ENCODE data around the gene GAL3ST1. TPM values are rescaled to one million over a fixed set of nuclear protein-coding genes. Genes with fewer than 3 reads are reported as not detected.

GAL3ST1 gene
- total and polyA plus RNA-seq, 10 of the 15 experiments (the other 5 are each of a cell fraction or from before 2014, with no cell fraction given), result not detected

DNA sequence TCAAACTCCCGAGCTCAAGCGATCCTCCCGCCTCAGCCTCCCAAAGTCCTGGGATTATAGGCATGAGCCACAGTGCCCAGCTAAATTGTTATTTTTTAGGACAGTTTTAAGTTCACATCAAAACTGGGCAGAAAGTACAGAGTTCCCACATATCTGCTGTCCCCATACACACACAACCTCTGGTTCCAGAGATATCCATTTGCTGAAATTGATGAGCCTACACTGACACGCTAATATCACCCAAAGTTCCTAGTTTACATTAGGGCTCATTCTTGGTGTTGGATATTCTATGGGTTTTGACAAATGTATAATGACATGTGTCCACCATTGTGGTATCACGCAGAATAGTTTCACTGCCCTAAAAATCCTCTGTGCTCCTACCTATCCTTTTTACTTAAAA, 66.2 kb downstream of the GAL3ST1 start:
- ChIA-PET RAD21 (ENCODE audit: unreplicated experiment) (no interaction called here), SMC1A (ENCODE audit: uncharacterized antibody, unreplicated experiment) (no interaction called here), POLR2A (interaction anchor here (0.6 kb wide), 1 partner anchor 61 kb away, joined by 4 read pairs; no protein-coding TSS in a partner anchor), CTCF (no interaction called here)
- Histone ChIP-seq H3K9ac (ENCODE audit: control insufficient read depth, insufficient read depth, low read length) (no peak overlapping the region), H3K36me3 (ENCODE audit: control insufficient read depth in 2 of 2, insufficient read depth in 2 of 2, low read length in 1 of 2) (no peaks in the 10 kb centered on the region), H3K9me3 (replicated peaks; ENCODE audit: control insufficient read depth, insufficient read depth, low read length) (no peaks in the 10 kb centered on the region), H2AFZ (ENCODE audit: control insufficient read depth, low read depth, low read length) (no peak overlapping the region), H3K79me2 (ENCODE audit: control insufficient read depth, insufficient read depth, low read length) (no peaks in the 10 kb centered on the region), H3K4me1 (ENCODE audit: control insufficient read depth, insufficient read depth, low read length) (no peaks in the 10 kb centered on the region), H3K4me2 (ENCODE audit: control insufficient read depth, insufficient read depth) (no peak overlapping the region), H3K4me3 (no peak overlapping the region), H4K20me1 (ENCODE audit: control insufficient read depth, insufficient read depth) (no peaks in the 10 kb centered on the region), H3K27me3 (replicated peaks in 1 of 2; ENCODE audit: control insufficient read depth in 2 of 2, insufficient read depth in 2 of 2, low read length in 1 of 2) (peaks cover 0 to 2% of the 10 kb centered on the region in 2 experiments; a peak in 1 of 4 replicates), H3K27ac (ENCODE audit: control insufficient read depth, insufficient read depth) (no peak overlapping the region)
- in situ Hi-C loops (cut with MboI) (no loop called here), intact Hi-C loops (cut with micrococcal nuclease; ENCODE audit: unreplicated experiment) (no loop called here)
- TF ChIP-seq ZNF384 (IDR thresholded peaks at IDR 0.05; ENCODE audit: borderline replicate concordance, low read depth, low read length), result no peak
- no peak for TF ChIP-seq MYC (IDR thresholded peaks at IDR 0.05; ENCODE audit: insufficient read depth, insufficient read length, insufficient replicate concordance, low read length, severe bottlenecking)
- no peak for TF ChIP-seq NBN (IDR thresholded peaks at IDR 0.05)
- no peak for TF ChIP-seq CREB1 (IDR thresholded peaks at IDR 0.05; ENCODE audit: low read depth)
- no peak for TF ChIP-seq HDAC2 (IDR thresholded peaks at IDR 0.05)
- TF ChIP-seq, protein P1, sequence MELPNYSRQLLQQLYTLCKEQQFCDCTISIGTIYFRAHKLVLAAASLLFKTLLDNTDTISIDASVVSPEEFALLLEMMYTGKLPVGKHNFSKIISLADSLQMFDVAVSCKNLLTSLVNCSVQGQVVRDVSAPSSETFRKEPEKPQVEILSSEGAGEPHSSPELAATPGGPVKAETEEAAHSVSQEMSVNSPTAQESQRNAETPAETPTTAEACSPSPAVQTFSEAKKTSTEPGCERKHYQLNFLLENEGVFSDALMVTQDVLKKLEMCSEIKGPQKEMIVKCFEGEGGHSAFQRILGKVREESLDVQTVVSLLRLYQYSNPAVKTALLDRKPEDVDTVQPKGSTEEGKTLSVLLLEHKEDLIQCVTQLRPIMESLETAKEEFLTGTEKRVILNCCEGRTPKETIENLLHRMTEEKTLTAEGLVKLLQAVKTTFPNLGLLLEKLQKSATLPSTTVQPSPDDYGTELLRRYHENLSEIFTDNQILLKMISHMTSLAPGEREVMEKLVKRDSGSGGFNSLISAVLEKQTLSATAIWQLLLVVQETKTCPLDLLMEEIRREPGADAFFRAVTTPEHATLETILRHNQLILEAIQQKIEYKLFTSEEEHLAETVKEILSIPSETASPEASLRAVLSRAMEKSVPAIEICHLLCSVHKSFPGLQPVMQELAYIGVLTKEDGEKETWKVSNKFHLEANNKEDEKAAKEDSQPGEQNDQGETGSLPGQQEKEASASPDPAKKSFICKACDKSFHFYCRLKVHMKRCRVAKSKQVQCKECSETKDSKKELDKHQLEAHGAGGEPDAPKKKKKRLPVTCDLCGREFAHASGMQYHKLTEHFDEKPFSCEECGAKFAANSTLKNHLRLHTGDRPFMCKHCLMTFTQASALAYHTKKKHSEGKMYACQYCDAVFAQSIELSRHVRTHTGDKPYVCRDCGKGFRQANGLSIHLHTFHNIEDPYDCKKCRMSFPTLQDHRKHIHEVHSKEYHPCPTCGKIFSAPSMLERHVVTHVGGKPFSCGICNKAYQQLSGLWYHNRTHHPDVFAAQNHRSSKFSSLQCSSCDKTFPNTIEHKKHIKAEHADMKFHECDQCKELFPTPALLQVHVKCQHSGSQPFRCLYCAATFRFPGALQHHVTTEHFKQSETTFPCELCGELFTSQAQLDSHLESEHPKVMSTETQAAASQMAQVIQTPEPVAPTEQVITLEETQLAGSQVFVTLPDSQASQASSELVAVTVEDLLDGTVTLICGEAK (IDR thresholded peaks at IDR 0.05; ENCODE audit: borderline replicate concordance), result no peak
- TF ChIP-seq BCL11A (IDR thresholded peaks at IDR 0.05; ENCODE audit: low read depth, low read length), result no peak
- TF ChIP-seq, protein P2, sequence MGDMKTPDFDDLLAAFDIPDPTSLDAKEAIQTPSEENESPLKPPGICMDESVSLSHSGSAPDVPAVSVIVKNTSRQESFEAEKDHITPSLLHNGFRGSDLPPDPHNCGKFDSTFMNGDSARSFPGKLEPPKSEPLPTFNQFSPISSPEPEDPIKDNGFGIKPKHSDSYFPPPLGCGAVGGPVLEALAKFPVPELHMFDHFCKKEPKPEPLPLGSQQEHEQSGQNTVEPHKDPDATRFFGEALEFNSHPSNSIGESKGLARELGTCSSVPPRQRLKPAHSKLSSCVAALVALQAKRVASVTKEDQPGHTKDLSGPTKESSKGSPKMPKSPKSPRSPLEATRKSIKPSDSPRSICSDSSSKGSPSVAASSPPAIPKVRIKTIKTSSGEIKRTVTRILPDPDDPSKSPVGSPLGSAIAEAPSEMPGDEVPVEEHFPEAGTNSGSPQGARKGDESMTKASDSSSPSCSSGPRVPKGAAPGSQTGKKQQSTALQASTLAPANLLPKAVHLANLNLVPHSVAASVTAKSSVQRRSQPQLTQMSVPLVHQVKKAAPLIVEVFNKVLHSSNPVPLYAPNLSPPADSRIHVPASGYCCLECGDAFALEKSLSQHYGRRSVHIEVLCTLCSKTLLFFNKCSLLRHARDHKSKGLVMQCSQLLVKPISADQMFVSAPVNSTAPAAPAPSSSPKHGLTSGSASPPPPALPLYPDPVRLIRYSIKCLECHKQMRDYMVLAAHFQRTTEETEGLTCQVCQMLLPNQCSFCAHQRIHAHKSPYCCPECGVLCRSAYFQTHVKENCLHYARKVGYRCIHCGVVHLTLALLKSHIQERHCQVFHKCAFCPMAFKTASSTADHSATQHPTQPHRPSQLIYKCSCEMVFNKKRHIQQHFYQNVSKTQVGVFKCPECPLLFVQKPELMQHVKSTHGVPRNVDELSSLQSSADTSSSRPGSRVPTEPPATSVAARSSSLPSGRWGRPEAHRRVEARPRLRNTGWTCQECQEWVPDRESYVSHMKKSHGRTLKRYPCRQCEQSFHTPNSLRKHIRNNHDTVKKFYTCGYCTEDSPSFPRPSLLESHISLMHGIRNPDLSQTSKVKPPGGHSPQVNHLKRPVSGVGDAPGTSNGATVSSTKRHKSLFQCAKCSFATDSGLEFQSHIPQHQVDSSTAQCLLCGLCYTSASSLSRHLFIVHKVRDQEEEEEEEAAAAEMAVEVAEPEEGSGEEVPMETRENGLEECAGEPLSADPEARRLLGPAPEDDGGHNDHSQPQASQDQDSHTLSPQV (IDR thresholded peaks at IDR 0.05), result no peak
- no peak for TF ChIP-seq SUZ12 (IDR thresholded peaks at IDR 0.05; ENCODE audit: unreplicated experiment)
- TF ChIP-seq HCFC1 (IDR thresholded peaks at IDR 0.05; ENCODE audit: low read length), result no peak
- TF ChIP-seq WRNIP1 (IDR thresholded peaks at IDR 0.05; ENCODE audit: borderline replicate concordance, low read depth, low read length), result no peak
- WGBS (ENCODE audit: insufficient coverage, insufficient replicate concordance, low lambda C conversion rate, missing lambda C conversion rate), result 78% methylated on average over 5 of the region's 5 CpGs
- no TSS peak for BruUV-seq (replicated peaks)
- no peak for DNase-seq (ENCODE audit: low read depth, low spot score)
- no peak for ATAC-seq
- no peak for FAIRE-seq

Measured in GM12878 (cell line).